ENCODE measurements around the gene KRTAP1-3.

DNA sequence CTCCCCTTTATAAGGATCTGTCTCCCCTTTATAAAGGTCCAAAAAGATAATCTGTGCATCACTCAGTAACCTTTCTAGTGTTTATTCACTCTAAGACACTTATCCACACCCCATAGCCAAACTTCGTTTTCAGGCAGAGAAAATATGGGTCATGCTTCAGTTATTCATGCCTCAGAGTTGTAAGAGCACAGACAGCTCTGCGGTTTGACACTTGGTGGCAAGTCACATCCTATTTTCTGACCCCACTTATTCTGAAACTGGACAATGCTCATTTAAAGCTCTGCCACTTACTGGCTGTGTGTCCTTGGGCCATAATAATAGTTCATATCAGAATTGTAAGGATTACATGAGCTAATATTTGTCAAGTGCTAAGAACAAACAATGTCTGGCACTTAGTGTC is 14.4 kb upstream of the KRTAP1-3 start:
- TF ChIP-seq, protein P1, sequence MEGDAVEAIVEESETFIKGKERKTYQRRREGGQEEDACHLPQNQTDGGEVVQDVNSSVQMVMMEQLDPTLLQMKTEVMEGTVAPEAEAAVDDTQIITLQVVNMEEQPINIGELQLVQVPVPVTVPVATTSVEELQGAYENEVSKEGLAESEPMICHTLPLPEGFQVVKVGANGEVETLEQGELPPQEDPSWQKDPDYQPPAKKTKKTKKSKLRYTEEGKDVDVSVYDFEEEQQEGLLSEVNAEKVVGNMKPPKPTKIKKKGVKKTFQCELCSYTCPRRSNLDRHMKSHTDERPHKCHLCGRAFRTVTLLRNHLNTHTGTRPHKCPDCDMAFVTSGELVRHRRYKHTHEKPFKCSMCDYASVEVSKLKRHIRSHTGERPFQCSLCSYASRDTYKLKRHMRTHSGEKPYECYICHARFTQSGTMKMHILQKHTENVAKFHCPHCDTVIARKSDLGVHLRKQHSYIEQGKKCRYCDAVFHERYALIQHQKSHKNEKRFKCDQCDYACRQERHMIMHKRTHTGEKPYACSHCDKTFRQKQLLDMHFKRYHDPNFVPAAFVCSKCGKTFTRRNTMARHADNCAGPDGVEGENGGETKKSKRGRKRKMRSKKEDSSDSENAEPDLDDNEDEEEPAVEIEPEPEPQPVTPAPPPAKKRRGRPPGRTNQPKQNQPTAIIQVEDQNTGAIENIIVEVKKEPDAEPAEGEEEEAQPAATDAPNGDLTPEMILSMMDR (tag by site-specific recombination; IDR thresholded peaks at IDR 0.05), result no peak
- TF ChIP-seq ZNF404 (tag by site-specific recombination; IDR thresholded peaks at IDR 0.05), result no peak
- TF ChIP-seq ZNF600 (tag by site-specific recombination; IDR thresholded peaks at IDR 0.05), result no peak
- TF ChIP-seq ZNF596 (tag by site-specific recombination; IDR thresholded peaks at IDR 0.05), result no peak
- TF ChIP-seq ZFP69B (tag by site-specific recombination; IDR thresholded peaks at IDR 0.05), result no peak
- TF ChIP-seq ZFHX2 (tag by site-specific recombination; conservative IDR thresholded peaks at IDR 0.05), result no peak

Data from HEK293 (cell line).